ENCODE results near the gene TSPAN9. TPM values are rescaled to one million over a fixed set of nuclear protein-coding genes. Genes with fewer than 3 reads are reported as not detected.

TSPAN9 gene
- polyA plus RNA-seq, 2 of the 4 experiments (the other 2 are of a cell fraction): 12.4 to 16.1 TPM

DNA sequence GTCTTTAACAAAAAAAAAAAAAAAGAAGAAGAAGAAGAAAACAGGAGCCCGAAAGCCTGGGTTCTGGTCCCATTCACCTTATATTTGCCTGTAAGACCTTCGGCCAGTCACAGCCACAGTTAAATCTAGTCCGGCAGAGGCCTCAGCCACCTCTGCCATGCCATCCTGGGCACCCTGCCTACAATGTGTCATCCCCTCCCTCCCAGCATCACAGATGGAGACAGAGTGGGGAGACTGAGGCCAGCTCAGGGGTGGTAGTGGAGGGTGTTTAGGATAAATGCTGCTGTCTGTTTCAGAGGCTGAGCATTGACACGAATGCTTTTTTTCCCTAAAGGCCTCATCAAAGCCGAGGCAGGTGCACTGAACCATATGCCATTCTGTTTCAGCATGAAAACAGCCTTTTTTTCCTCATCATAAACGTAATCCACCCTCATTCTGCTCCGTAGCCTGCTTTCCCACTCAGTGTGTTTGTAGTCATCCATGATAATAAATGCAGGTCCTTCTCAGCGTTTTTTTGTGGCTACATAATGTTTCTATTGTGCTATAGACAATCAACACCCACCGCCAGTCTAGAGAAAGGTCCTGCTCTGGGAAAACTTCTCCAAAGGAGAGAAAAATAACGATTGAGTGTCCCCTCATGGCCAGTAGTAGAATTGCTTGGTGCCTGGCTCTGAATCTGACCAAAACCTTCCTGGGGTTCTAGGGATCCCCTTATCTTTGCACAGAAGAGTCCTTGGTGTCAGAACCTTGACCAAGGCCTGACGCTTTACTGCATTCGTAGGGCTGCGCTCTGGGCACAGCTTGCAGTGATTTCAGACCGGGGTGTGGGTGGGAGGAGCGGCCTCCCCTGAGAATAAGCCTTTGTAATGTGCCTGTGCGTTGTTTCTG, 41.1 kb upstream of the TSPAN9 start:
- no peak overlapping the region for H3K4me2 ChIP-seq
- H3K4me1 ChIP-seq: no peaks in the 10 kb centered on the region
- no peaks in the 10 kb centered on the region for H3K9me3 ChIP-seq
- FAIRE-seq: no peak
- TF ChIP-seq FOSL2 (IDR thresholded peaks at IDR 0.05) (no peak), FOSL2 (CRISPR knock-in tag; IDR thresholded peaks at IDR 0.05) (no peak), RFX5 (IDR thresholded peaks at IDR 0.05) (no peak), RAD21 (conservative IDR thresholded peaks at IDR 0.05 in 1 of 2, IDR thresholded peaks at IDR 0.05 in 1 of 2) (peak; percentile 20 to 40; a peak in 3 of 5 replicates)
- no peak for DNase-seq (ENCODE audit: low read depth in 1 of 2, low spot score in 1 of 2)
- ChIA-PET POLR2A (no interaction called here), CTCF (interaction anchor here (0.6 to 2.5 kb wide), 4 partner anchors 98 to 296 kb away, joined by 3 to 18 read pairs (median 6); no protein-coding TSS in a partner anchor)
- 81% methylated on average over 16 of the region's 16 CpGs for WGBS (ENCODE audit: missing lambda C conversion rate)
- H3K27ac ChIP-seq: no peak overlapping the region
- no peak overlapping the region for H3K4me3 ChIP-seq
- ATAC-seq: 0 out of 6 replicates have a peak, but pooled peaks of 1 of the 2 experiments have one; percentile 14

DNA sequence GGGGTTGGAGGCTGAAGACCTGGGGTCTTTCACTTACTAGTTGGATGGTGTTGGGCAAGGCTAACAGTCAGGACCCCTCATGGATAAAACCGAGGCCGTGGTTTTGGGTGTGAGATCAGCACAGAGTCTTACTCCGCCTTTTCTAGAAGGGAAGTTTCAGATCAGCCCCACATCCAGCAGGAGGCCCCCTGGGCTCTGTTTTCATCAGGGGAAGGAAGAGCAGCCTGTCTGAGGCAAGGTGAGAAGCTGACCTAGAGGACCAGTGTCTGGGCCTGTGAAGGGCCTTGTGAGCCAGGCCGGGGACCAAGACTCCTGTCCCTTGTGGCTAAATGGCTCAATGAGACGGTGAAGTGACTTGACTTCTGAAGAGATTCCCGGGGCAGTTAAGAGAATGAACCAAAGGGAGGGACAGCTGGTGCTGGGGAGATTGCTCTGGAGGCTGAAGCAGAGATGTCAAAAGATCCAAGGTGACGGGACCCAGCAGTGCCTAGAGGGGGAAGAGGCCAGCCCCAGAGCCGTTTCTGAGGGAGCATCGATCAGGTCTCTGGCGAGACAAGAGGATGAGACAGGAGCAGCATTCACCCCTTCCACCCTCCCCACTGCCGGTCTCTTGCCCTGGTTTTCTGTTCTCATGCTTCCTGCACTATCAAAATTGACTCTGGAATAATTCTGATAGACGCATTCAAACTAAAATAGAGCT, 40.1 kb upstream of the TSPAN9 start:
- TF ChIP-seq EHMT2 (IDR thresholded peaks at IDR 0.05; ENCODE audit: low read depth) (no peak), PHF8 (IDR thresholded peaks at IDR 0.05; ENCODE audit: borderline replicate concordance, low read depth) (no peak), FOSB (CRISPR knock-in tag; IDR thresholded peaks at IDR 0.05) (no peak), RCOR1 (IDR thresholded peaks at IDR 0.05; ENCODE audit: low read depth, low read length) (no peak), SMC3 (IDR thresholded peaks at IDR 0.05) (no peak), KDM5A (IDR thresholded peaks at IDR 0.05) (no peak), HOXB13 (CRISPR knock-in tag; IDR thresholded peaks at IDR 0.05; ENCODE audit: low read depth) (no peak), TFCP2L1 (CRISPR knock-in tag; IDR thresholded peaks at IDR 0.05) (no peak)
- POLR2A ChIA-PET: no interaction called here
- no peak for ATAC-seq
- Histone ChIP-seq H3K4me1 (no peaks in the 10 kb centered on the region), H3K9me3 (no peaks in the 10 kb centered on the region), H3K27ac (no peak overlapping the region), H3K4me3 (no peak overlapping the region), H3K4me2 (no peak overlapping the region)
- WGBS (ENCODE audit: missing lambda C conversion rate): 86% methylated on average over 12 of the region's 12 CpGs
- CTCF ChIA-PET: interaction anchor here (0.6 to 1.8 kb wide), 4 partner anchors 23 to 1098 kb away, joined by 3 to 4 read pairs (median 4); no protein-coding TSS in a partner anchor
- FAIRE-seq: no peak
- DNase-seq (ENCODE audit: low read depth in 1 of 2, low spot score in 1 of 2): no peak

- POLR2A ChIA-PET: no interaction called here
- Histone ChIP-seq H3K4me1 (no peaks in the 10 kb centered on the region), H3K4me2 (no peak overlapping the region), H3K9me3 (no peaks in the 10 kb centered on the region), H3K27ac (no peak overlapping the region), H3K4me3 (no peak overlapping the region)
- TF ChIP-seq RCOR1 (IDR thresholded peaks at IDR 0.05; ENCODE audit: low read depth, low read length): no peak
- no peak for TF ChIP-seq POLR2AphosphoS2 (conservative IDR thresholded peaks at IDR 0.05; ENCODE audit: low read length)
- TF ChIP-seq, protein P1, sequence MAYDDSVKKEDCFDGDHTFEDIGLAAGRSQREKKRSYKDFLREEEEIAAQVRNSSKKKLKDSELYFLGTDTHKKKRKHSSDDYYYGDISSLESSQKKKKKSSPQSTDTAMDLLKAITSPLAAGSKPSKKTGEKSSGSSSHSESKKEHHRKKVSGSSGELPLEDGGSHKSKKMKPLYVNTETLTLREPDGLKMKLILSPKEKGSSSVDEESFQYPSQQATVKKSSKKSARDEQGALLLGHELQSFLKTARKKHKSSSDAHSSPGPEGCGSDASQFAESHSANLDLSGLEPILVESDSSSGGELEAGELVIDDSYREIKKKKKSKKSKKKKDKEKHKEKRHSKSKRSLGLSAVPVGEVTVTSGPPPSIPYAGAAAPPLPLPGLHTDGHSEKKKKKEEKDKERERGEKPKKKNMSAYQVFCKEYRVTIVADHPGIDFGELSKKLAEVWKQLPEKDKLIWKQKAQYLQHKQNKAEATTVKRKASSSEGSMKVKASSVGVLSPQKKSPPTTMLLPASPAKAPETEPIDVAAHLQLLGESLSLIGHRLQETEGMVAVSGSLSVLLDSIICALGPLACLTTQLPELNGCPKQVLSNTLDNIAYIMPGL (CRISPR knock-in tag; IDR thresholded peaks at IDR 0.05; ENCODE audit: borderline replicate concordance): no peak
- TF ChIP-seq, protein P2, sequence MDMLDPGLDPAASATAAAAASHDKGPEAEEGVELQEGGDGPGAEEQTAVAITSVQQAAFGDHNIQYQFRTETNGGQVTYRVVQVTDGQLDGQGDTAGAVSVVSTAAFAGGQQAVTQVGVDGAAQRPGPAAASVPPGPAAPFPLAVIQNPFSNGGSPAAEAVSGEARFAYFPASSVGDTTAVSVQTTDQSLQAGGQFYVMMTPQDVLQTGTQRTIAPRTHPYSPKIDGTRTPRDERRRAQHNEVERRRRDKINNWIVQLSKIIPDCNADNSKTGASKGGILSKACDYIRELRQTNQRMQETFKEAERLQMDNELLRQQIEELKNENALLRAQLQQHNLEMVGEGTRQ (IDR thresholded peaks at IDR 0.05): no peak
- CTCF ChIA-PET: interaction anchor here (0.6 to 1.8 kb wide), 5 partner anchors 13 to 293 kb away, joined by 3 to 4 read pairs (median 3); no protein-coding TSS in a partner anchor
- FAIRE-seq: no peak
- no peak for ATAC-seq
- 91% methylated on average over 7 of the region's 7 CpGs for WGBS (ENCODE audit: missing lambda C conversion rate)
- DNase-seq (ENCODE audit: low read depth in 1 of 2, low spot score in 1 of 2): no peak
Observed at GRCh38 chr12:3038166-3038565, 39.0 kb upstream of the TSPAN9 start.
